Psoas muscle (tissue), 8 donors: ENCODE measurements around the gene MMP25. TPM values are rescaled to one million over a fixed set of nuclear protein-coding genes. Genes with fewer than 3 reads are reported as not detected.
A peak's percentile ranks its signal among the peaks of the same experiment; 100 is the strongest.

Experiments used
- ATAC-seq, 4 donors: fragments of 200-7000 bp; cut with Tn5 transposase; one replicate each; pipeline ENCODE4 v1.9.1; 2020; ENCODE audit warnings: moderate library complexity in 3 of 4, mild to moderate bottlenecking in 2 of 4
- DNase-seq, 2 donors: peaks; one replicate each; pipeline ENCODE4 v3.0.0-alpha.2; 2020
- H3K27ac ChIP-seq: fragments of 200-600 bp; one replicate; pipeline ENCODE4 v1.8.0; 2022
- H3K27me3 ChIP-seq, 3 donors: fragments of 200-600 bp in 1 of 3; one replicate each; pipeline versions ENCODE4 v1.6.1 to v1.8.0; 2013 to 2022; ENCODE audit warnings: low read length in 2 of 3, mild to moderate bottlenecking in 2 of 3, moderate library complexity in 1 of 3; ENCODE audit not compliant: insufficient read depth in 3 of 3
- H3K36me3 ChIP-seq, 2 donors: fragments of 200-600 bp in 1 of 2; one replicate each; pipeline versions ENCODE4 v1.6.1 to v1.8.0; 2013 to 2022; ENCODE audit warnings: low read depth in 1 of 2, mild to moderate bottlenecking in 1 of 2, moderate library complexity in 1 of 2; ENCODE audit not compliant: insufficient read depth in 1 of 2
- H3K4me1 ChIP-seq: fragments of 200-600 bp; one replicate; pipeline ENCODE4 v1.8.0; 2022
- H3K4me3 ChIP-seq: fragments of 200-600 bp; one replicate; pipeline ENCODE4 v1.8.0; 2022; ENCODE audit warnings: mild to moderate bottlenecking
- H3K9me3 ChIP-seq: fragments of 200-600 bp; one replicate; pipeline ENCODE4 v1.8.0; 2022
- CTCF ChIP-seq: fragments of 200-600 bp; IDR thresholded peaks from one replicate; pipeline ENCODE4 v1.8.0; 2022; ENCODE audit warnings: antibody characterized with exemption
- WGBS, 3 donors: extraction: QIAGEN DNeasy Blood & Tissue Kit; methylation state at CpG; one replicate each; pipeline versions ENCODE4 v1.1.6 to v1.1.7; 2013; 5-methylcytosine and 5-hydroxymethylcytosine counted together
- intact Hi-C, 2 donors: fragments of 100-400 bp; cut with DNase I; formaldehyde crosslinking; loops; one replicate each; pipeline versions ENCODE4 v1.11.0 to v1.14.2; 2022
- polyA plus RNA-seq, 3 donors: library from polyadenylated mRNA; stranded (reverse); fragments of 200-250 nt; gene quantifications; one replicate each; pipeline ENCODE4 v1.2.3, GENCODE V29; 2013
- total RNA-seq, 4 donors: library from RNA; stranded (reverse); fragmentation: NEBNext Ultra II Directional in 2 of 4; extraction: Animal tissue kit (Norgen Biotek cat#: 25700) in 2 of 4; gene quantifications; one replicate each; pipeline versions ENCODE4 v1.2.1 to v1.2.4, GENCODE V29; 2021 to 2023
- donor health status: healthy with polysubstance abuse.
- donor health status: DM: no; HTN: no; CAD: no; lungs with moderate emphysema.
- donor health status: Bipolar disorder and iron deficiency.
- donor health status: healthy.
- donor health status: DM: yes; HTN: yes; CAD: no.
- donor health status: DM: no; HTN: no; CAD: no.
- donor health status: DM: no; HTN: no; CAD: no.
- donor health status: DM: yes; HTN: yes; CAD: no.

Gene MMP25
- total and polyA plus RNA-seq, 7 donors: 0.13 to 2.3 (median 1.0) TPM

DNA sequence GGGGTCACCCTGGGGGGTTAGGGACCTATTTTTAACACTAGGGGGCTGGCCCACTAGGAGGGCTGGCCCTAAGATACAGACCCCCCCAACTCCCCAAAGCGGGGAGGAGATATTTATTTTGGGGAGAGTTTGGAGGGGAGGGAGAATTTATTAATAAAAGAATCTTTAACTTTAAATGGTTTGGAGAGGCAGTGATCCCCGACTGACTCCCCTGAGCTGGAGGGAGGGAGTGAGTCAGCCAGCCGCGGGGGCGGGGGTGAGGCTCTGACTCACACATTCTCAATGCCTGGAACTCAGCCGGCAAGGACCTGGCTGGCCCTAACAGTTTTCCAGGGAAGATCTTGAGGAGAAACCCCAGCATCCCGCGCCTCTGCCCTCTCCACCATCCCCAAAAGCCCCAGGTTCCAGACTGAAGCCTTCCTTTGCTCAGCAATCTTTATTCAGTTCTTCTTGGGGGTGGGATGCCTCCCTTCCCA, 24.1 kb upstream of the MMP25 start:
- H3K36me3 ChIP-seq: peaks cover 0 to 22% of the 10 kb centered on the region in 2 donors
- H3K4me3 ChIP-seq: peak overlapping the region; percentile 94
- intact Hi-C loops: no loop called here
- peak; percentile 45 to 67 (median 52) for ATAC-seq
- H3K27ac ChIP-seq: peak overlapping the region; percentile 100
- TF ChIP-seq CTCF: no peak
- no peaks in the 10 kb centered on the region for H3K9me3 ChIP-seq
- WGBS, 3 donors: 9 to 23% (median 12%) methylated on average over 8 of the region's 8 CpGs
- peaks cover 0 to 16% (median 1%) of the 10 kb centered on the region in 3 donors for H3K27me3 ChIP-seq
- H3K4me1 ChIP-seq: peaks cover 31% of the 10 kb centered on the region
- DNase-seq: peak; percentile 95

DNA sequence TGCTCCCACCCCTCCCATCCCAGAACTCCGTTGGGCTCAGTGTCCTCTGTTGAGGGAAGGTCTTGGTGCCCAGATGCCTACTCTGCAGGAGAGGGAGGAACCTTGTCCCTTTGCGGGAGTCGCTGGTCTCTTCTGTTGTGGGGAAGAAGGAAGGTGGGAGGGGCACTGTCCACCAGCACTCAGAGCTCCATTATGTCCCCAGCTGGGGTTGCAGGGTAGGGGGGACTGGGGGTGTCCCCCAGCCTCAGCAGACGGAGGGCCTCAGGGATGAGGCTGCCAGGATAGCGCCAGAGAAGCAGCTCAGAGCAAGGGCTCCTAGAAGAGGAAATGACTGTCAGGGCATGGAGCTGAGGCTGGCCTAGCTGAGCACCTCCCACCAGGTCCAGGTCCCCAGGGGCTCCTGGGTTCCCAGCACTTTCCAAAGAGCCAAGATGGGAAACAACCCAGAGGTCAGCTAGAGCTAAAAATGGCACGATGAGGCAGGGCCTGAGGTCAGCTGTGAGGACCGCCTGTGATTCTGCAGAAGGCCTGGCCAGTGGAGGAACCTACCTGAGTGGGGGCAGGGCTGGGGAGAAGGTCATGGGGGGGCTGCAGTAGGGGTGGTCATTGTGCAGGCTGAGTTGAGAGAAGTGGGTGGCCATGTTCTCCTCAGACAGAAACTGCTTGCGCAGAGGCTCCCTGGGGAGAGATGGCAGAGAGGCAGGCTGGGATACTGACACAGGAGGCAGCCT, 23.5 kb upstream of the MMP25 start:
- ATAC-seq (peak; percentile 4 to 36 (median 27)), DNase-seq (peak; percentile 74 to 84)
- WGBS, 3 donors: 12 to 37% (median 19%) methylated on average over 6 to 8 of the region's 8 CpGs
- TF ChIP-seq CTCF: no peak
- peaks cover 0 to 25% of the 10 kb centered on the region in 2 donors for H3K36me3 ChIP-seq
- H3K27me3 ChIP-seq: peaks cover 0 to 10% (median 1%) of the 10 kb centered on the region in 3 donors
- H3K4me3 ChIP-seq: peak overlapping the region; percentile 94
- no peaks in the 10 kb centered on the region for H3K9me3 ChIP-seq
- peaks cover 31% of the 10 kb centered on the region for H3K4me1 ChIP-seq
- intact Hi-C loops: no loop called here
- H3K27ac ChIP-seq: peak overlapping the region; percentile 100

- Histone ChIP-seq H3K27ac (peak overlapping the region; percentile 100), H3K36me3 (peaks cover 0 to 25% of the 10 kb centered on the region in 2 donors), H3K27me3 (peaks cover 0 to 5% (median 0%) of the 10 kb centered on the region in 3 donors), H3K4me3 (peak overlapping the region; percentile 94), H3K9me3 (no peaks in the 10 kb centered on the region), H3K4me1 (peaks cover 29% of the 10 kb centered on the region)
- intact Hi-C loops: no loop called here
- ATAC-seq (peak in 2 of 4 donors; percentile 0), DNase-seq (no peak)
- WGBS, 3 donors: 0 to 10% (median 7%) methylated on average over 3 to 6 of the region's 6 CpGs
- TF ChIP-seq CTCF: no peak
These were observed 23.0 kb upstream of the MMP25 start for GRCh38 chr16:3023415-3023668.

GRCh38 chr16:3023669-3024478, 22.5 kb upstream of the MMP25 start, which contains the start of the genes HCFC1R1 and THOC6:
HCFC1R1 (minus strand) TSS chr16:3023942; CDS start chr16:3023941, 1 bp downstream.
THOC6 (plus strand) TSS chr16:3024035; CDS start chr16:3024327, 292 bp downstream.
- TF ChIP-seq CTCF: no peak
- WGBS, 3 donors: 0 to 1% (median 1%) methylated on average over 52 to 69 of the region's 69 CpGs
- DNase-seq: peak; percentile 96 to 98
- Histone ChIP-seq H3K4me3 (peak within 1 kb of the TSS; percentile 94), H3K4me1 (peaks cover 29% of the 10 kb centered on the region), H3K27ac (peak within 1 kb of the TSS; percentile 100), H3K9me3 (no peaks in the 10 kb centered on the region), H3K36me3 (peaks cover 0 to 25% of the 10 kb centered on the region in 2 donors), H3K27me3 (peaks cover 0 to 2% (median under 1%) of the 10 kb centered on the region in 3 donors)
- intact Hi-C loops: no loop called here
- peak; percentile 53 to 63 (median 58) for ATAC-seq
